Neural cell (in vitro differentiated cells): ENCODE results near the gene ADCY2.

Experiments
- EP300 ChIP-seq: fragments of 450-650 bp; conservative IDR thresholded peaks from 2 replicates; pipeline ENCODE4 v1.6.1; 2014; ENCODE audit warnings: antibody characterized with exemption, mild to moderate bottlenecking, moderate library complexity; ENCODE audit not compliant: poor library complexity, severe bottlenecking
- EZH2 ChIP-seq: fragments of 200-600, 300-800 bp; shearing (Covaris generic), sonication (generic); IDR thresholded peaks from 2 replicates; pipeline ENCODE4 v1.6.1; 2014; ENCODE audit warnings: antibody characterized with exemption, low read length, borderline replicate concordance, mild to moderate bottlenecking; ENCODE audit not compliant: insufficient read depth, poor library complexity, severe bottlenecking
- MXI1 ChIP-seq: fragments of 450-650 bp; conservative IDR thresholded peaks from 2 replicates; pipeline ENCODE4 v1.6.1; 2014; ENCODE audit warnings: antibody characterized with exemption, mild to moderate bottlenecking; ENCODE audit not compliant: poor library complexity, severe bottlenecking
- POLR2AphosphoS5 ChIP-seq: IDR thresholded peaks from 2 replicates; pipeline ENCODE4 v1.6.1; 2012
- SMC3 ChIP-seq: fragments of 450-650 bp; conservative IDR thresholded peaks from 2 replicates; pipeline ENCODE4 v1.6.1; 2014; ENCODE audit warnings: antibody characterized with exemption, mild to moderate bottlenecking, moderate library complexity; ENCODE audit not compliant: poor library complexity
- TAF1 ChIP-seq: IDR thresholded peaks from 2 replicates; pipeline ENCODE4 v1.6.1; 2012; ENCODE audit warnings: low read depth
- TF ChIP-seq, protein P1 (sequence below): fragments of 450-650 bp; IDR thresholded peaks from 2 replicates; pipeline ENCODE4 v1.5.1; 2014; ENCODE audit warnings: antibody characterized with exemption, mild to moderate bottlenecking, moderate library complexity; ENCODE audit not compliant: poor library complexity, severe bottlenecking

DNA sequence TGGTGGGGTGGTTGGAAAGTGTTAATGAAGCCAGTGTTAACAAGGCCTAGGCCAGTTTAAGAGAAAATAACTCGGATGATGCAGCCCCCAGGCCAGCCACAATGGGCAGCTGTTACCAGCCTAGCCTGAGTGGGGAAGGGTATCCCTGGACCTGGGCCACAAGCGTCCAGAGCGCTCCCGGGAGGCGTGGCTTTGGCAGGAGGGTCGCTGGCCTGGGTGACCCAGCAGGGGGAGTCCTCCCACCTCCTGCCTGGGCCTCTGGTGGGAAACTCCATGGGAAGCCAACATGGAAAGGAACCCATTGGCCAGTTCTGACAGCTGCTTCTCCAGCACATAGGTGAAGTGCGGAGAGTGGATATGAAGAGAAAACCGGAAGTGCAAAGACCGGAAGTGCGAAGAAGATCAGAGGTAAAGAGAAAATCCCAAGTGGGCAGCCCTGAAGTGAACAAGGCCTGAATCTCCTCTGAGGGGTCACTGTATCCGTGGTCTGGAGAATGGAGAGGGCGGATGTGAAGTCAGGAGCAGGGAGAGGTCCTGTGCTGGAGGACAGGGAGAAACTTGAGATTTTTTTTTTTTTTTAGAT lies 79.0 kb downstream of the ADCY2 start:
- TF ChIP-seq, protein P1, sequence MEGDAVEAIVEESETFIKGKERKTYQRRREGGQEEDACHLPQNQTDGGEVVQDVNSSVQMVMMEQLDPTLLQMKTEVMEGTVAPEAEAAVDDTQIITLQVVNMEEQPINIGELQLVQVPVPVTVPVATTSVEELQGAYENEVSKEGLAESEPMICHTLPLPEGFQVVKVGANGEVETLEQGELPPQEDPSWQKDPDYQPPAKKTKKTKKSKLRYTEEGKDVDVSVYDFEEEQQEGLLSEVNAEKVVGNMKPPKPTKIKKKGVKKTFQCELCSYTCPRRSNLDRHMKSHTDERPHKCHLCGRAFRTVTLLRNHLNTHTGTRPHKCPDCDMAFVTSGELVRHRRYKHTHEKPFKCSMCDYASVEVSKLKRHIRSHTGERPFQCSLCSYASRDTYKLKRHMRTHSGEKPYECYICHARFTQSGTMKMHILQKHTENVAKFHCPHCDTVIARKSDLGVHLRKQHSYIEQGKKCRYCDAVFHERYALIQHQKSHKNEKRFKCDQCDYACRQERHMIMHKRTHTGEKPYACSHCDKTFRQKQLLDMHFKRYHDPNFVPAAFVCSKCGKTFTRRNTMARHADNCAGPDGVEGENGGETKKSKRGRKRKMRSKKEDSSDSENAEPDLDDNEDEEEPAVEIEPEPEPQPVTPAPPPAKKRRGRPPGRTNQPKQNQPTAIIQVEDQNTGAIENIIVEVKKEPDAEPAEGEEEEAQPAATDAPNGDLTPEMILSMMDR: no peak
- no peak for TF ChIP-seq EP300
- no peak for TF ChIP-seq EZH2
- no peak for TF ChIP-seq POLR2AphosphoS5
- no peak for TF ChIP-seq SMC3
- no peak for TF ChIP-seq MXI1
- no peak for TF ChIP-seq TAF1
